Fibroblast of the conjunctiva (primary cell): ENCODE data around the gene ZMYND11.
"Not testable (repeated sequence)": the region's sequence is repeated elsewhere in the genome, so short reads cannot be mapped to it uniquely, and the experiment has no call there.

Experiments
- DNase-seq: peaks from one replicate; pipeline ENCODE4 v3.0.0-alpha.2; 2010; ENCODE audit warnings: low read depth

The ZMYND11 gene

GRCh38 chr10:285216-285615 lies 150.0 kb downstream of the ZMYND11 start:
- DNase-seq = no peak

DNA sequence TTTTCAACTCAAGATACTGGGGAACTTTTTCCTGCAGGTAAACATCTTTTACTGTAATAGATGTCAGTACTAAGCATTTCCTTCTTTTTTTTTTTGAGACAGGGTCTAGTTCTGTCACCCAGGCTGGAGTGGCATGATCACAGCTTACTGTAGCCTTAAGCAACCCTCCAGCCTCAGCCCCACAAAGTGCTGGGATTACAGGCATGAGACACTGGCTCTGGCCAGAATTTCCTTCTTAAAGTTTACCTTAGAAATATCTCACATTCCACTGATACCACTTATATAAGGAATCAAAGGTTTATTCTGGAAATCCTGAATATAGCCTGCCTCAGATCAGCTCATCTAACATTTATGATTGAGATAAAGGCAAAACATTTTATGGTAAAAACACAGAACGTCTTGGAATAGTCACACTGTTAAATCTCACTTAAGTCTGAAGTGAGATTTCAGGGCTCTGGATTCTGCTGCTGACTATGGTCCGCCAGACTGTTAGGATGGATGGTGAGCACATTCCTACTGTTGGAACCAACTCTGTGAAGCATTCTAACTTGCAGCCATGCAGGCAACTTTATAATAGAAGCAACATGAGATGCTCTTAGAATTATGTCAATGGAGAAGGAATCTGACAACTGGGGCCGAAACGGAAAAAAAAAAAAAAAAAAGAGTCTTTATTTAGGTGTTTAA lies 151.9 kb downstream of the ZMYND11 start:
- DNase-seq = no peak

GRCh38 chr10:287814-288213 lies 152.6 kb downstream of the ZMYND11 start:
- DNase-seq = no peak

DNA sequence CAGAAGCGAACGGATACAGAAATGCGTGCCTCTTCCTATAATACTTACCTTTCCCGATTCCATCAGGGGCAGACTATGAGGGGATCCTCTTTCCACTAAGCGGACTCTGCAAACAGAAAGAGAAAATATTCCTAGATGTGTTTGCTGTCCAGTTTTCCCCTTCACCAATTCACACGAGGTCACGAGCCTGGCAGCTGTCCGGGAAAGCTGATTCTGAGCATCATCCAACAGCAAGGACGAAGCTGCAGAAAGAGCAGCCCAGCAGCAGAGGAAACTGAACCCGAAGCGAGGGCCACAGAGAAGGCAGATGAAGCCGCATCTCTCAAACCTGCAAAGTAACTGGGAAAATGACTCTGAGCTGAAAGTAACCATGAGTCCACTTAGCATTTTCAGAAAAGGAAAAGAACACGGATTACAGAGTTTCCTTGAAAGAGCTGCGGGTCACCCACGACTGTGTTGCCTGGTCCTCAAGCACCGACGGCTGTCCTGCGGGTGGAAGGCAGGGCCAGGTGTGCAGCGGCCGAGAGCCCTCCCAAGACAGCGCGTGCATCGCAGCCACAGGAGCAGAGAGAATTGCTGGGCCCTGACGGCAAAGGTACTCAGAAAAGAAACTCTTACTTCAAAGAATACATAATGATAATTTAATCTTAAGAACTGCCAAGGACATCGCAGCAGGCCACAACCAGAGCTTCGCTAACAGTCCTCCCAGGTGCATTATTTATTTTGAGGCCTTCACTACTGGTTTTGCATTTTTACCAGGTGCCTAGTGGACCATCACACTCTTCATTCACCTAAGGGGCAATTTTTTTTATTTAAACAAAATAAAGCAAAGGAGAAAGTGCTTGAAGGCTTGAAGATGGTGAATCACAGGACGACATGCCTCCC lies 153.3 kb downstream of the ZMYND11 start:
- DNase-seq = no peak

GRCh38 chr10:289581-289980 lies 154.3 kb downstream of the ZMYND11 start:
- DNase-seq = no peak

DNA sequence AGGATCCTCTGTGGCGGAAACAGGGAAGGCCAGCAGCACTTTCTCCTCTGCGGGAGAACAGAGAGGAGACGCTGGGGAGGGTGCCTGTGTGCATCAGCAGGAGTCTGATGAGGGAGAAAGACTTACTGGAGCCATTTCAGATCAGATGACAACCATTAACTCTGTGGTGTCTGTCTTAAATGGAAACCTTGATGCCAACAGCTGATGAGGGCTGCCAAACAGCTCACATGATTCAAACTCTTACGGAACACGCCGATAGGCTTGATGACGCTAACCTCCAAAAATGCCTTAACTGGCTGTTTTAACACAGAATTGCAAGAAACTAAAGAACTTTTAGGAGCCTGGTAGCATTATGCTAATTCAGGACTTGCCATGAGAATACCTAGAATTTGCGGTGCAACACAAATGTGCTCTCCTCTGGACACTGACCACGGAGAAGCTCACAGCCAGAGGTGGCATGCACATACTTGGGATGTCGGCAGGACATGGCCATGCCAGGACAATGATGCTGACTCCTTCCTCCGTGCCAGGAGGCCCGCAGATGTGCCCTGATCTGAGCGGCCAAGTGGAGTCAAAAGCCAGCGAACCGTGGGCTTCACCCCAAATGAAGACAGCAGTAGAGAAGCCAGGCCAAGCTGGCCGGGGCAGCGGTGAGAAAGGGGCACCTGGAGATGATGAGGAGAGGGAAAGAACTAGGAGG lies 154.9 kb downstream of the ZMYND11 start:
- DNase-seq = no peak

DNA sequence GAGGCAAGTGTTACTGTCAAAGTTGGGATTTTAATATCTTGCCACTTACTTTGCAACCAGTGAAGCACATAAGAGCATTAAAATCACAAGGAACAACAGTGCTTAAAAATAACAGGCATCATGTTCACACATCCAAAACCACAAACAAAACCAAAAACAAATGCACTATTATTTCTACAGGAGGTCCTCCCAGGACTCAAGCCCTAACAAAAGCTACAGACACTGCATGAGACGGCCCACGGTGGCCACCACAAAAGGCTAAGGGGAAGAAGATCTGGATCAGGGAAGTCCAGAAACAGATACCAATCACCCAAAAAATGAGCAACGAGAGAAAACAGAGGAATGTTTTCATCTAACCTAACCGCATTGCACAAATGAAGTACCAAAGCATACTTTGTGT lies 158.4 kb downstream of the ZMYND11 start:
- no peak for DNase-seq

DNA sequence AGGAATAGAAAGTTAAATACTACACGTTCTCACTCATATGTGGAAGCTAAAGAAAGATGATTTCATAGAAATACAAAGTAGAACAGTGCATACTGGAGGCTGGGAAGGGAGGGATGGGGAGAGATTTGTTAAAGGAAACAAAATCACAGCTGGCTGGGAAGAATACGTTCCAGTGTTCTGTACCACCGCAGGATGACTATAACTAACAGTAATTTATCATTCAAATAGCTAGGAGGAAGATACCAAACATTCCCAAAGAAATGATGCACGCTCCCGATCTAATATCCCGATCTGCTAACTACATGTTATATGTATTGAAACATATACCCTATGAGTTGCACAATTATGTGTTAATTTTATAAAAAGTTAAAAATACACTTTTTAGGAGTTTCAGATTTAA lies 162.3 kb downstream of the ZMYND11 start:
- DNase-seq = no peak

DNA sequence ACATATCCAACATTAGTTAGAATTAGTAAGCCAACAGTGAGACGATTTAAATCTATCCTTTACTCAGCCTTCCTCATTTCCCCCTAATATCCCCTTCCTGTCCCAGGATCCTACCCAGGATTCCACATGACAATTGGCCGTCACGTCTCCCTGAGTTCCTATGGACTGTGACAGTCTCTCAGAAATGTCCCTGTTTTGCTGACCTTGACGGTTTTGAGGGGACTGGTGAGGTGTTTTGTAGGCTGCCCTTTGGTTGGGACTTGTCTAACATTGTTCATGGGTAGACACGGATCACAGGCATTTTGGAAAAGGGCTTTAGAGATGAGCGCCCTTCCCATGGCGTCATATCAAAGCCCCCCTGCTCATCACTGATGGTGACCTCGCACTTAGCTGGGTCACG lies 162.8 kb downstream of the ZMYND11 start:
- DNase-seq = no peak

GRCh38 chr10:299512-299911 lies 164.3 kb downstream of the ZMYND11 start:
- DNase-seq = no peak

DNA sequence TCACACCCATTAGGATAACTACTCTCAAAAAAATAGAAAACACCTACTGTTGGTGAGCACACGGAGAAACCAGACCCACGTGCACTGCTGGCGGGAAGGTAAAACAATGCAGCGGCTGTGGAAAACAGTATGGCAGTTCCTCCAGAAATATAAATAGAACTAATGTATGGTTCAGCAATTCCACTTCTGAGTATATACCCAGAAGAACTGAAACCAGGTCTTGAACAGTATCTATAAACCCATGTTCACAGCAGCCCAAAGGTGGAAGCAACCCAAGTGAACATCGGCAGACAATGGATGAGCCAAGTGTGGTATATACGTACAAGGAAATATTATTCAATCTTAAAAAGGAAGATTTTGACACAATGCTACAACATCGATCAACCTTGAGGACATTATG lies 164.7 kb downstream of the ZMYND11 start:
- DNase-seq = no peak

DNA sequence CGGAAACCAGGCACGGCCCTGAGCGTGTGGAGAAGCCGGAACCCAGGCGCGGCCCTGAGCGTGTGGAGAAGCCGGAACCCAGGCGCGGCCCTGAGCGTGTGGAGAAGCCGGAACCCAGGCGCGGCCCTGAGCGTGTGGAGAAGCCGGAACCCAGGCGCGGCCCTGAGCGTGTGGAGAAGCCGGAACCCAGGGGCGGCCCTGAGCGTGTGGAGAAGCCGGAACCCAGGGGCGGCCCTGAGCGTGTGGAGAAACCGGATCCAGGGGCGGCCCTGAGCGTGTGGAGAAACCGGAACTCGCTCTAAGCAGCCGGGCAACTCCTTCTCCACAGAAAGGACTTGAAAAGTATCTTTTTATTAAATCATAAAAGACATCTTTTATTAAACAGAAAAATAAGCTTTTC lies 165.3 kb downstream of the ZMYND11 start:
- DNase-seq = not testable (repeated sequence)

DNA sequence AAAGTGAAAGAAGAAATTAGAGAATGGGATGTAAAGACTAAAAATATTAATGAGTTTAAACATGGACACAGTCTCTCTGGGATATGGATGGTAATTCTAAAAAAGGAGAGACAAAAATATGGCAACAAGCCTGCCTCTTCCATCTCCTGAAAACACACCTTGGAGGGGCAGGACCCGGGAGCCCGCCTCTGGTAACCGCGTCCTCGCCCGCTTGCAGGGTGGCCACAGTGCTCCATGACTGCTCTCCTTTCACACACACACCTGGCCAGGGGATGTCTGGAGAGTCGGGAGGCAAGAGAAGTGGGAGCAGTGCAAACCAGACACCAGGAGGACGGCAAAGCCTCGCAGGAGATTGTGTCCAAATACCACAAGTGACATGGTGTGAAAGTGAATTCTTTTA lies 166.3 kb downstream of the ZMYND11 start:
- DNase-seq = no peak
